ENCODE data around the gene PGAM1. TPM values are rescaled to one million over a fixed set of nuclear protein-coding genes. Genes with fewer than 3 reads are reported as not detected.

Gene PGAM1
- total RNA-seq, 1 donor from 2014 or later, result 207 TPM

- TF ChIP-seq CTCF (conservative IDR thresholded peaks at IDR 0.05), result no peak
- Mint-ChIP-seq H3K9me3 (no peaks in the 10 kb centered on the region), H3K4me1 (ENCODE audit: unreplicated experiment) (peaks cover 16% of the 10 kb centered on the region), H3K36me3 (peaks cover 8% of the 10 kb centered on the region), H3K4me3 (peak overlapping the region; percentile 98), H3K27me3 (no peaks in the 10 kb centered on the region), H3K27ac (peak overlapping the region; percentile 85)
- no peak for DNase-seq (ENCODE audit: extremely low spot score, unreplicated experiment)
These were observed 19.3 kb downstream of the PGAM1 start for GRCh38 chr10:97445357-97445721.

- no peak for TF ChIP-seq CTCF (conservative IDR thresholded peaks at IDR 0.05)
- peaks cover 11% of the 10 kb centered on the region for H3K36me3 Mint-ChIP-seq
- H3K4me1 Mint-ChIP-seq (ENCODE audit: unreplicated experiment), result peaks cover 21% of the 10 kb centered on the region
- H3K9me3 Mint-ChIP-seq, result no peaks in the 10 kb centered on the region
- no peaks in the 10 kb centered on the region for H3K27me3 Mint-ChIP-seq
- peak within 1 kb of the TSS; percentile 85 for H3K27ac Mint-ChIP-seq
- DNase-seq (ENCODE audit: extremely low spot score, unreplicated experiment), result peak; percentile 89
- H3K4me3 Mint-ChIP-seq, result peak within 1 kb of the TSS; percentile 98
These were observed 20.0 kb downstream of the PGAM1 start, which contains the start of the genes EXOSC1 and ZDHHC16 for GRCh38 chr10:97445722-97446639. TSS of gene EXOSC1 (minus strand) at chr10:97446006. CDS start at chr10:97445985, 21 bp downstream. TSS of gene ZDHHC16 (plus strand) at chr10:97446175. CDS start at chr10:97451676, 5,501 bp downstream.

- peaks cover 18% of the 10 kb centered on the region for H3K36me3 Mint-ChIP-seq
- H3K27me3 Mint-ChIP-seq, result no peaks in the 10 kb centered on the region
- peak overlapping the region; percentile 47 for H3K4me3 Mint-ChIP-seq
- no peak for DNase-seq (ENCODE audit: extremely low spot score, unreplicated experiment)
- H3K27ac Mint-ChIP-seq, result no peak overlapping the region
- H3K9me3 Mint-ChIP-seq, result no peaks in the 10 kb centered on the region
- H3K4me1 Mint-ChIP-seq (ENCODE audit: unreplicated experiment), result peaks cover 20% of the 10 kb centered on the region
- TF ChIP-seq CTCF (conservative IDR thresholded peaks at IDR 0.05), result no peak
These were observed 24.8 kb downstream of the PGAM1 start for GRCh38 chr10:97450828-97451227.

GRCh38 chr10:97451605-97452004 is 25.6 kb downstream of the PGAM1 start:
- H3K36me3 Mint-ChIP-seq, result peaks cover 18% of the 10 kb centered on the region
- peaks cover 20% of the 10 kb centered on the region for H3K4me1 Mint-ChIP-seq (ENCODE audit: unreplicated experiment)
- DNase-seq (ENCODE audit: extremely low spot score, unreplicated experiment), result no peak
- H3K27ac Mint-ChIP-seq, result no peak overlapping the region
- no peak overlapping the region for H3K4me3 Mint-ChIP-seq
- H3K9me3 Mint-ChIP-seq, result no peaks in the 10 kb centered on the region
- H3K27me3 Mint-ChIP-seq, result no peaks in the 10 kb centered on the region
- no peak for TF ChIP-seq CTCF (conservative IDR thresholded peaks at IDR 0.05)

- H3K36me3 Mint-ChIP-seq, result peaks cover 21% of the 10 kb centered on the region
- DNase-seq (ENCODE audit: extremely low spot score, unreplicated experiment), result no peak
- no peak overlapping the region for H3K27ac Mint-ChIP-seq
- no peak for TF ChIP-seq CTCF (conservative IDR thresholded peaks at IDR 0.05)
- no peaks in the 10 kb centered on the region for H3K9me3 Mint-ChIP-seq
- no peaks in the 10 kb centered on the region for H3K27me3 Mint-ChIP-seq
- H3K4me1 Mint-ChIP-seq (ENCODE audit: unreplicated experiment), result peaks cover 20% of the 10 kb centered on the region
- no peak overlapping the region for H3K4me3 Mint-ChIP-seq
These were observed 26.4 kb downstream of the PGAM1 start for GRCh38 chr10:97452352-97452751.
